ENCODE results near the gene SLC7A1. TPM values are rescaled to one million over a fixed set of nuclear protein-coding genes. Genes with fewer than 3 reads are reported as not detected.

The SLC7A1 gene
- total RNA-seq, 1 experiment from 2014 or later = 32.6 TPM

- no peaks in the 10 kb centered on the region; the same call in 1 of the 2 replicates for H3K36me3 ChIP-seq
- H3K27me3 ChIP-seq = no peaks in the 10 kb centered on the region
- DNase-seq = peak; percentile 63 to 64
- H3K27ac ChIP-seq = peak overlapping the region; percentile 91
- H3K4me1 ChIP-seq = peaks cover 31% of the 10 kb centered on the region
- H3K9me3 ChIP-seq (replicated peaks) = no peaks in the 10 kb centered on the region
- H3K4me3 ChIP-seq = peak overlapping the region; percentile 100
These were observed 643 bp downstream of the SLC7A1 start for GRCh38 chr13:29594710-29595379.

DNA sequence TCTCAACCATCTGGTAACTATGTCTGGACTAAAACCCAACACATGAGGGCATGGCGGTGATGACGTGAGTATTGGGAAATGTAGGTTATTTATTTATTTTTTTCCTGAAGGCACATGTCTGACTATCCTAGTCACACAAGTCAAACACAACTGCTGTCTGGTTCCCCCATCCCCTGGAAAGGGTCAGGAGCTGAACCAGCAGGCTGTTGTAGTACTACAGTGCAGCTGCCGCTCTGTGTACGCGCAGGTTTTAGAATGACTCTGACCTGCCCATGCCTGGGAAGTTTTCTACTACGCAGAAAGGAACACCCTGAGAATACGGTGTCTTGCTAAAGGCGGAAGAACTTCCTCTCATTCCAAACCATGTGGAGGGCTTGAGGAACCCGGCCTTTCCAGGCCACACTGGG, 1.2 kb downstream of the SLC7A1 start:
- H3K9me3 ChIP-seq (replicated peaks) = no peaks in the 10 kb centered on the region
- no peaks in the 10 kb centered on the region; the same call in 1 of the 2 replicates for H3K36me3 ChIP-seq
- H3K4me1 ChIP-seq = peaks cover 31% of the 10 kb centered on the region
- peak overlapping the region; percentile 100 for H3K4me3 ChIP-seq
- DNase-seq = peak; percentile 79 to 81
- H3K27ac ChIP-seq = peak overlapping the region; percentile 91
- no peaks in the 10 kb centered on the region for H3K27me3 ChIP-seq

GRCh38 chr13:29593605-29594297, 1.7 kb downstream of the SLC7A1 start:
- Histone ChIP-seq H3K27ac (peak overlapping the region; percentile 91), H3K4me3 (peak overlapping the region; percentile 100), H3K27me3 (no peaks in the 10 kb centered on the region), H3K4me1 (peaks cover 31% of the 10 kb centered on the region), H3K9me3 (replicated peaks) (no peaks in the 10 kb centered on the region), H3K36me3 (no peaks in the 10 kb centered on the region; the same call in 1 of the 2 replicates)
- no peak for DNase-seq

- H3K9me3 ChIP-seq (replicated peaks) = no peaks in the 10 kb centered on the region
- H3K36me3 ChIP-seq = peaks cover 9% of the 10 kb centered on the region
- no peak overlapping the region for H3K27ac ChIP-seq
- H3K4me1 ChIP-seq = peaks cover 7% of the 10 kb centered on the region
- no peak overlapping the region for H3K4me3 ChIP-seq
- H3K27me3 ChIP-seq = no peaks in the 10 kb centered on the region
- no peak for DNase-seq
These were observed 4.2 kb downstream of the SLC7A1 start for GRCh38 chr13:29591310-29591709.

DNA sequence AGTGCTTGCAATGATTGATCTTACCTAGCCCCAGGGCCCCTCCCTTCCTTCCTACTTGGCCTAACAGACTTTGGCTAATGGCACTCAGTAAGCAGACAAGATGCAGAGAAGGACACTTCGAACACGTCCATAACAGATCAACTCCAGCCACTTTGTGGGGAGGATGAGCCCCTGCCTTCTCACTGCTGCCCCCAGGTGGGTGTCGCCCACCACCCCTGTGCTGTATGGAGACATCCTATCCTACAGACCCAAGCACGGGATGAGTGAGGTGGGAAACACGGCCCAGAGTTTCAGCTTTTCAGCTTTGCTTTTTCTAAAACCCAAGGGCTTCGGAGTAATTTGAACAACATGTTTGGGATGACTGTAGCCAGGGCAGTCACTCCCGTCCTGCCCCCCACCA, 5.5 kb downstream of the SLC7A1 start:
- peaks cover 5% of the 10 kb centered on the region for H3K4me1 ChIP-seq
- no peaks in the 10 kb centered on the region for H3K27me3 ChIP-seq
- no peak overlapping the region for H3K4me3 ChIP-seq
- no peaks in the 10 kb centered on the region for H3K9me3 ChIP-seq (replicated peaks)
- H3K36me3 ChIP-seq = peaks cover 9% of the 10 kb centered on the region
- DNase-seq = no peak
- H3K27ac ChIP-seq = no peak overlapping the region

- peaks cover 9% of the 10 kb centered on the region for H3K36me3 ChIP-seq
- H3K27me3 ChIP-seq = no peaks in the 10 kb centered on the region
- no peak overlapping the region for H3K27ac ChIP-seq
- H3K9me3 ChIP-seq (replicated peaks) = no peaks in the 10 kb centered on the region
- H3K4me1 ChIP-seq = peaks cover 5% of the 10 kb centered on the region
- no peak overlapping the region for H3K4me3 ChIP-seq
- peak; percentile 22 to 26 for DNase-seq
These were observed 6.3 kb downstream of the SLC7A1 start for GRCh38 chr13:29589234-29589633.

GRCh38 chr13:29587645-29588044, 7.8 kb downstream of the SLC7A1 start:
- Histone ChIP-seq H3K4me3 (no peak overlapping the region), H3K27me3 (no peaks in the 10 kb centered on the region), H3K27ac (no peak overlapping the region), H3K4me1 (peaks cover 7% of the 10 kb centered on the region), H3K36me3 (peaks cover 9% of the 10 kb centered on the region), H3K9me3 (replicated peaks) (no peaks in the 10 kb centered on the region)
- no peak for DNase-seq

GRCh38 chr13:29583073-29583785, 12.3 kb downstream of the SLC7A1 start:
- Histone ChIP-seq H3K4me3 (no peak overlapping the region), H3K9me3 (replicated peaks) (no peaks in the 10 kb centered on the region), H3K27me3 (no peaks in the 10 kb centered on the region), H3K36me3 (peaks cover 12% of the 10 kb centered on the region), H3K4me1 (peaks cover 7% of the 10 kb centered on the region), H3K27ac (no peak overlapping the region)
- no peak for DNase-seq

DNA sequence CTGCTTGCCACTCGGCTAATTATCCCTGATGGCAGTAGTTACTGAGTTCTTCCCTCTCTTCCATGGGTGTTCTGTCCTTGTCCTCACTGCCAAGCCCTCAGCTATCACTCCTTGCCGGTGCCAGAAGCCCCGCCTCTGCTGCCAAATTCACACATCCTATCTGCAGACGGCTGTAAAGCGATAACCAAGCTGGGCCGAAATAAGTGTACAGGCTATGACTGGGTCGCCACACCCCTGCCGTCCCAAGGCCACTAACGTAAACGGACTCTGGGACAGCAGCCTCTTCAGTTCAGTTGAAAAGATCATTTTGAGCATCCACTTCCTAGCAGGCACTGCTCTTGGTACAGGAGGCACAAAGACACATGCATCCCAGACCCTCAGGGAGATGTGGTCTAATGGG, 13.3 kb downstream of the SLC7A1 start:
- Histone ChIP-seq H3K36me3 (peaks cover 6% of the 10 kb centered on the region; the same call in 1 of the 2 replicates), H3K4me3 (no peak overlapping the region)

GRCh38 chr13:29581666-29582065, 13.8 kb downstream of the SLC7A1 start:
- DNase-seq = no peak
- no peaks in the 10 kb centered on the region for H3K27me3 ChIP-seq
- H3K36me3 ChIP-seq = peaks cover 4% of the 10 kb centered on the region; the same call in 1 of the 2 replicates
- H3K27ac ChIP-seq = no peak overlapping the region
- no peaks in the 10 kb centered on the region for H3K9me3 ChIP-seq (replicated peaks)
- no peak overlapping the region for H3K4me3 ChIP-seq
- peaks cover 7% of the 10 kb centered on the region for H3K4me1 ChIP-seq

More for the DNA sequence above, 13.3 kb downstream of the SLC7A1 start:
- H3K27me3 ChIP-seq = no peaks in the 10 kb centered on the region
- H3K27ac ChIP-seq = no peak overlapping the region
- H3K4me1 ChIP-seq = peaks cover 7% of the 10 kb centered on the region
- DNase-seq = no peak
- H3K9me3 ChIP-seq (replicated peaks) = no peaks in the 10 kb centered on the region

GRCh38 chr13:29579094-29579493, 16.4 kb downstream of the SLC7A1 start:
- H3K4me1 ChIP-seq = peaks cover 7% of the 10 kb centered on the region
- no peaks in the 10 kb centered on the region for H3K9me3 ChIP-seq (replicated peaks)
- DNase-seq = no peak
- H3K27ac ChIP-seq = no peak overlapping the region
- H3K27me3 ChIP-seq = no peaks in the 10 kb centered on the region
- peaks cover 9% of the 10 kb centered on the region; the same call in 1 of the 2 replicates for H3K36me3 ChIP-seq
- H3K4me3 ChIP-seq = no peak overlapping the region

- H3K4me3 ChIP-seq = no peak overlapping the region
- H3K27ac ChIP-seq = no peak overlapping the region
- H3K4me1 ChIP-seq = peaks cover 7% of the 10 kb centered on the region
- no peaks in the 10 kb centered on the region for H3K27me3 ChIP-seq
- no peaks in the 10 kb centered on the region for H3K9me3 ChIP-seq (replicated peaks)
- peaks cover 9% of the 10 kb centered on the region; the same call in 1 of the 2 replicates for H3K36me3 ChIP-seq
- no peak for DNase-seq
These were observed 17.0 kb downstream of the SLC7A1 start for GRCh38 chr13:29578300-29579085.

DNA sequence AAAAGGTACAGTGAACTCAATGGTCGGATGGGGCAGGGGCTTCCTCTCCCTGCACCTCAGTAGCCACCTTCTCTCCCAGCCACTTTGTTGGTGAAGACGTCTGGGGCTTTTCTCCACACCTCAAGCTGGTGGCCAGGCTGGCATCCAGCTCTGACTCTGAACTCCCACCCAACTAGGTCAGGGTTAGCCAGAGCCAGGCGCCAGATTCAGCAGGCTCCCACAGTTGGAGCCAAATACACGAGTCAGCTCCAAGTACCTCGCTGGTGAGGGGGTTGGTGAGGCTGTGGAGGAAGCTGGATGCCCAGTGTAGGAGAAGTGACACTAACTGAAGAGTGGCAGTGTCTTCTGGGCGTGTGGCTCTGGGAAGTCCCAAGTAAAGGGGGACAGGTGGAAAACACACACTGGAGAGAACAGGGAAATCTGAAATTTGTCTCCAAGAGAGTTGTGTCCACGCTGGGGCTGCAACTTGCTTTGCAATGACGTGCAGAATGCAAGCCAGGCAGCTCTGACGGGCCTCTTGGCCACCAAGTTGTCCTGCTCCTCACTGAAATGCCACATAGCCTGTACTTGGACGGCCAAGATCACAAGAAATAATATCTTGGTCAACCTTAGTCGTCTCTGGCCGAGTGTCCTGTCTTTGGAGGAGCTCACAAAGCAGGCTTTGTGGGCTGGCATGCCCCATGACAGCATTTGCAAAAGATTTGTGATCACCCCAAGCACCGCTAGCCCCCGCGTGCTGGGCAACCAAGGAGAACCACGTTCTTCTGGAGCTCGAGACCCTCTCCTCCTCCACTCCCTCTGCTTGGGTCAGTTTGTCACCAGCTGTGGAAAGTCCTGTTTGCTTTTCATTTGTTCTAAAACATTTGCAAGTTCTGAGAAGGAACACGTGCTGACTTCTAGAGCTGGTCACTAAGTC, 18.1 kb downstream of the SLC7A1 start:
- no peaks in the 10 kb centered on the region for H3K27me3 ChIP-seq
- H3K4me3 ChIP-seq = no peak overlapping the region
- H3K27ac ChIP-seq = no peak overlapping the region
- peaks cover 13% of the 10 kb centered on the region for H3K4me1 ChIP-seq
- no peaks in the 10 kb centered on the region for H3K9me3 ChIP-seq (replicated peaks)
- no peak for DNase-seq
- peaks cover 9% of the 10 kb centered on the region; the same call in 1 of the 2 replicates for H3K36me3 ChIP-seq
